HG03025 (cell line): ENCODE data around the gene NFIA.

Experiments used
- ATAC-seq: cut with Tn5 transposase; IDR thresholded peaks from one replicate; pipeline ENCODE4 v1.9.1; 2021; ENCODE audit warnings: mild to moderate bottlenecking, moderate library complexity; ENCODE audit not compliant: unreplicated experiment, low FRiP score

The NFIA gene

GRCh38 chr1:61098906-61099437 is 16.6 kb downstream of the NFIA start:
- no peak for ATAC-seq

- ATAC-seq = no peak
These were observed 18.2 kb downstream of the NFIA start for GRCh38 chr1:61100578-61100977.

GRCh38 chr1:61101536-61101935 is 19.2 kb downstream of the NFIA start:
- no peak for ATAC-seq

- ATAC-seq = no peak
These were observed 19.7 kb downstream of the NFIA start for GRCh38 chr1:61102041-61102440.

GRCh38 chr1:61102621-61103020 is 20.3 kb downstream of the NFIA start:
- ATAC-seq = no peak

- no peak for ATAC-seq
These were observed 21.9 kb downstream of the NFIA start for GRCh38 chr1:61104220-61104671.

- ATAC-seq = no peak
These were observed 25.3 kb downstream of the NFIA start for GRCh38 chr1:61107638-61108037.

GRCh38 chr1:61109158-61109557 is 26.8 kb downstream of the NFIA start:
- no peak for ATAC-seq

- ATAC-seq = no peak
These were observed 27.5 kb downstream of the NFIA start for GRCh38 chr1:61109910-61110309.

GRCh38 chr1:61110554-61110953 is 28.2 kb downstream of the NFIA start:
- no peak for ATAC-seq

GRCh38 chr1:61111084-61112004 is 29.0 kb downstream of the NFIA start:
- ATAC-seq = no peak

GRCh38 chr1:61114178-61114870 is 32.0 kb downstream of the NFIA start:
- no peak for ATAC-seq

GRCh38 chr1:61115436-61115835 is 33.1 kb downstream of the NFIA start:
- no peak for ATAC-seq

GRCh38 chr1:61116421-61116820 is 34.1 kb downstream of the NFIA start:
- ATAC-seq = no peak

- ATAC-seq = no peak
These were observed 34.9 kb downstream of the NFIA start for GRCh38 chr1:61117283-61117682.

GRCh38 chr1:61119085-61119484 is 36.7 kb downstream of the NFIA start:
- ATAC-seq = no peak

GRCh38 chr1:61120246-61120840 is 38.0 kb downstream of the NFIA start:
- no peak for ATAC-seq

- ATAC-seq = no peak
These were observed 38.6 kb downstream of the NFIA start for GRCh38 chr1:61120998-61121397.

- ATAC-seq = no peak
These were observed 39.3 kb downstream of the NFIA start for GRCh38 chr1:61121631-61122030.

GRCh38 chr1:61122389-61122788 is 40.0 kb downstream of the NFIA start:
- no peak for ATAC-seq

- ATAC-seq = no peak
These were observed 41.0 kb downstream of the NFIA start for GRCh38 chr1:61123326-61123725.
